HG02678 (cell line): Measurements from ENCODE around the gene NUDT3.
"Not testable (repeated sequence)": the region's sequence is repeated elsewhere in the genome, so short reads cannot be mapped to it uniquely, and the experiment has no call there.

Experiments
- ATAC-seq: cut with Tn5 transposase; IDR thresholded peaks from one replicate; pipeline ENCODE4 v1.9.1; 2021; ENCODE audit warnings: mild to moderate bottlenecking, moderate library complexity; ENCODE audit not compliant: unreplicated experiment

Gene NUDT3

GRCh38 chr6:34295721-34296120 is 96.7 kb downstream of the NUDT3 start:
- peak; percentile 93 for ATAC-seq

GRCh38 chr6:34292954-34293353 is 99.5 kb downstream of the NUDT3 start:
- ATAC-seq: no peak

GRCh38 chr6:34289137-34289536 is 103.3 kb downstream of the NUDT3 start:
- ATAC-seq: no peak

GRCh38 chr6:34288581-34288980 is 103.9 kb downstream of the NUDT3 start:
- no peak for ATAC-seq

- ATAC-seq: no peak
These were observed 106.9 kb downstream of the NUDT3 start for GRCh38 chr6:34285448-34286164.

GRCh38 chr6:34284563-34285447 is 107.7 kb downstream of the NUDT3 start:
- no peak for ATAC-seq

- ATAC-seq: no peak
These were observed 110.7 kb downstream of the NUDT3 start for GRCh38 chr6:34281702-34282334.

- no peak for ATAC-seq
These were observed 112.3 kb downstream of the NUDT3 start for GRCh38 chr6:34280216-34280615.

GRCh38 chr6:34278833-34279232 is 113.6 kb downstream of the NUDT3 start:
- no peak for ATAC-seq

GRCh38 chr6:34277763-34278112 is 114.7 kb downstream of the NUDT3 start:
- ATAC-seq: no peak

- no peak for ATAC-seq
These were observed 115.3 kb downstream of the NUDT3 start for GRCh38 chr6:34276881-34277762.

GRCh38 chr6:34276191-34276590 is 116.3 kb downstream of the NUDT3 start:
- ATAC-seq: no peak

GRCh38 chr6:34275128-34275804 is 117.2 kb downstream of the NUDT3 start:
- ATAC-seq: no peak

GRCh38 chr6:34274129-34274528 is 118.3 kb downstream of the NUDT3 start:
- no peak for ATAC-seq

GRCh38 chr6:34273242-34273805 is 119.1 kb downstream of the NUDT3 start:
- ATAC-seq: no peak

GRCh38 chr6:34272013-34272926 is 120.2 kb downstream of the NUDT3 start:
- ATAC-seq: no peak

- not testable (repeated sequence) for ATAC-seq
These were observed 122.7 kb downstream of the NUDT3 start for GRCh38 chr6:34269658-34270341.

GRCh38 chr6:34269132-34269531 is 123.3 kb downstream of the NUDT3 start:
- not testable (repeated sequence) for ATAC-seq
